GM12873 (cell line): Measurements from ENCODE around the gene SSTR4.

Experiments used
- CTCF ChIP-seq: IDR thresholded peaks from 2 replicates; pipeline ENCODE4 v1.5.1; 2012; ENCODE audit warnings: low read depth, mild to moderate bottlenecking, moderate library complexity, low read length, control low read depth; ENCODE audit not compliant: insufficient read depth; ENCODE audit errors: missing control alignments

Gene SSTR4

GRCh38 chr20:23008667-23009066 is 26.4 kb upstream of the SSTR4 start:
- TF ChIP-seq CTCF: no peak

GRCh38 chr20:23009636-23010035 is 25.5 kb upstream of the SSTR4 start:
- no peak for TF ChIP-seq CTCF

GRCh38 chr20:23010096-23010495 is 25.0 kb upstream of the SSTR4 start:
- TF ChIP-seq CTCF: no peak

GRCh38 chr20:23011008-23011721 is 23.9 kb upstream of the SSTR4 start:
- TF ChIP-seq CTCF: no peak

- no peak for TF ChIP-seq CTCF
Observed at GRCh38 chr20:23013429-23013828, 21.7 kb upstream of the SSTR4 start.

- TF ChIP-seq CTCF: no peak
Observed at GRCh38 chr20:23017516-23017915, 17.6 kb upstream of the SSTR4 start.

- no peak for TF ChIP-seq CTCF
Observed at GRCh38 chr20:23018432-23018831, 16.7 kb upstream of the SSTR4 start.
